Panc1 (cell line): Measurements from ENCODE around the gene SELENOI. TPM values are rescaled to one million over a fixed set of nuclear protein-coding genes. Genes with fewer than 3 reads are reported as not detected.

Source experiments
- ATAC-seq: fragments of 200-7000 bp; cut with Tn5 transposase; 2 replicates; pipeline ENCODE4 v1.9.1; 2020; ENCODE audit warnings: mild to moderate bottlenecking, moderate library complexity
- BruUV-seq: library from RNA; stranded (reverse); fragments of 400-500 nt; replicated peaks from 2 replicates; lab custom pipeline; 2021; lab: Mats Ljungman, UMichigan
- CTCF ChIA-PET: fragments of 300-600 bp; sonication (Branson Sonifier 250); formaldehyde crosslinking; loops from one replicate; lab custom pipeline; 2022; ENCODE audit warnings: antibody characterized with exemption; lab: Charles Lee
- POLR2A ChIA-PET: fragments of 300-600 bp; sonication (Branson Sonifier 250); formaldehyde crosslinking; loops from one replicate; lab custom pipeline; 2022; ENCODE audit warnings: antibody characterized with exemption; lab: Charles Lee
- DNase-seq: peaks from one replicate; pipeline ENCODE4 v3.0.0-alpha.2; 2010; ENCODE audit warnings: low read depth, low spot score
- H3K27ac ChIP-seq: 2 replicates; pipeline ENCODE4 v1.5.1; 2011; ENCODE audit warnings: mild to moderate bottlenecking, low read length, inconsistent platforms
- H3K27me3 ChIP-seq: fragments of 200-500 bp; sonication (Bioruptor generic); 2 replicates; pipeline ENCODE4 v1.6.0; 2014; ENCODE audit warnings: low read length, inconsistent platforms; ENCODE audit not compliant: control insufficient read depth, insufficient read depth
- H3K36me3 ChIP-seq: fragments of 200-500 bp; sonication (Bioruptor generic); 2 replicates; pipeline ENCODE4 v1.5.1; 2014; ENCODE audit warnings: inconsistent platforms, mild to moderate bottlenecking, low read length, moderate library complexity; ENCODE audit not compliant: control insufficient read depth, insufficient read depth
- H3K4me1 ChIP-seq: 2 replicates; pipeline ENCODE4 v1.5.1; 2011; ENCODE audit warnings: inconsistent platforms, mild to moderate bottlenecking, low read length, moderate library complexity; ENCODE audit not compliant: control insufficient read depth, insufficient read depth
- H3K4me3 ChIP-seq, 2 experiments: 2 replicates each; pipeline ENCODE4 v1.5.1; 2011 to 2012; ENCODE audit warnings: low read depth in 2 of 2, low read length in 2 of 2, mild to moderate bottlenecking in 2 of 2, inconsistent platforms in 1 of 2, moderate library complexity in 1 of 2
- H3K9me3 ChIP-seq: fragments of 200-500 bp; sonication (Bioruptor generic); 2 replicates; pipeline ENCODE4 v1.5.1; 2014; ENCODE audit warnings: low read depth, mild to moderate bottlenecking, inconsistent platforms, low read length, moderate library complexity; ENCODE audit not compliant: control insufficient read depth, insufficient read depth
- POLR2AphosphoS5 ChIP-seq: IDR thresholded peaks from 2 replicates; pipeline ENCODE4 v1.6.1; 2012; ENCODE audit warnings: mild to moderate bottlenecking, low read depth, low read length, moderate library complexity
- SIN3A ChIP-seq: IDR thresholded peaks from 2 replicates; pipeline ENCODE4 v1.6.1; 2012; ENCODE audit warnings: low read depth, mild to moderate bottlenecking, low read length, moderate library complexity, borderline replicate concordance; ENCODE audit not compliant: insufficient read depth
- TCF7L2 ChIP-seq: IDR thresholded peaks from 2 replicates; pipeline ENCODE4 v1.6.1; 2011; ENCODE audit warnings: mild to moderate bottlenecking, low read depth, low read length, inconsistent platforms
- in situ Hi-C: cut with HindIII; loops from 2 replicates; pipeline ENCODE4 v1.10.0; 2016; ENCODE audit warnings: low sequenced_read_pairs, low pct_unique_long_range_greater_than_20kb
- intact Hi-C: fragments of 100-400 bp; cut with micrococcal nuclease; formaldehyde crosslinking; loops from one replicate; pipeline ENCODE4 v1.10.0; 2022; ENCODE audit not compliant: unreplicated experiment
- total RNA-seq: library from RNA; stranded (reverse); gene quantifications from one replicate; pipeline ENCODE4 v1.2.1, GENCODE V29; 2021; ENCODE audit not compliant: unreplicated experiment
- TF ChIP-seq, protein P1 (sequence below), 2 experiments: IDR thresholded peaks; 2 replicates each; pipeline ENCODE4 v1.6.1; 2011 to 2012; ENCODE audit warnings: low read depth in 2 of 2, control low read depth in 1 of 2, low read length in 1 of 2, mild to moderate bottlenecking in 1 of 2, moderate library complexity in 1 of 2; ENCODE audit not compliant: insufficient read depth in 1 of 2
- TF ChIP-seq, protein P2 (sequence below): fragments of 450-650 bp; IDR thresholded peaks from 2 replicates; pipeline ENCODE4 v1.5.1; 2017; ENCODE audit warnings: mild to moderate bottlenecking

SELENOI gene
- total RNA-seq, 1 experiment from 2014 or later, result 28.5 TPM

- intact Hi-C loops (no loop called here), in situ Hi-C loops (no loop called here)
- DNase-seq (no peak), ATAC-seq (no peak)
- BruUV-seq, result no TSS peak
- Histone ChIP-seq H3K27ac (no peak overlapping the region), H3K4me1 (no peaks in the 10 kb centered on the region), H3K36me3 (peaks cover 4% of the 10 kb centered on the region; the same call in 1 of the 2 replicates), H3K9me3 (no peaks in the 10 kb centered on the region), H3K27me3 (no peaks in the 10 kb centered on the region), H3K4me3 (no peak overlapping the region)
- ChIA-PET POLR2A (interaction anchor here (0.6 kb wide), 1 partner anchor 662 kb away, joined by 6 read pairs; no protein-coding TSS in a partner anchor), CTCF (no interaction called here)
- no peak for TF ChIP-seq POLR2AphosphoS5
- TF ChIP-seq SIN3A, result no peak
These were observed 30.9 kb downstream of the SELENOI start for GRCh38 chr2:26376799-26377198.

GRCh38 chr2:26380281-26380680 is 34.3 kb downstream of the SELENOI start:
- Histone ChIP-seq H3K4me1 (no peaks in the 10 kb centered on the region), H3K9me3 (no peaks in the 10 kb centered on the region), H3K27me3 (no peaks in the 10 kb centered on the region), H3K4me3 (no peak overlapping the region), H3K27ac (no peak overlapping the region), H3K36me3 (no peaks in the 10 kb centered on the region; the same call in 1 of the 2 replicates)
- in situ Hi-C loops (no loop called here), intact Hi-C loops (no loop called here)
- TF ChIP-seq, protein P1, sequence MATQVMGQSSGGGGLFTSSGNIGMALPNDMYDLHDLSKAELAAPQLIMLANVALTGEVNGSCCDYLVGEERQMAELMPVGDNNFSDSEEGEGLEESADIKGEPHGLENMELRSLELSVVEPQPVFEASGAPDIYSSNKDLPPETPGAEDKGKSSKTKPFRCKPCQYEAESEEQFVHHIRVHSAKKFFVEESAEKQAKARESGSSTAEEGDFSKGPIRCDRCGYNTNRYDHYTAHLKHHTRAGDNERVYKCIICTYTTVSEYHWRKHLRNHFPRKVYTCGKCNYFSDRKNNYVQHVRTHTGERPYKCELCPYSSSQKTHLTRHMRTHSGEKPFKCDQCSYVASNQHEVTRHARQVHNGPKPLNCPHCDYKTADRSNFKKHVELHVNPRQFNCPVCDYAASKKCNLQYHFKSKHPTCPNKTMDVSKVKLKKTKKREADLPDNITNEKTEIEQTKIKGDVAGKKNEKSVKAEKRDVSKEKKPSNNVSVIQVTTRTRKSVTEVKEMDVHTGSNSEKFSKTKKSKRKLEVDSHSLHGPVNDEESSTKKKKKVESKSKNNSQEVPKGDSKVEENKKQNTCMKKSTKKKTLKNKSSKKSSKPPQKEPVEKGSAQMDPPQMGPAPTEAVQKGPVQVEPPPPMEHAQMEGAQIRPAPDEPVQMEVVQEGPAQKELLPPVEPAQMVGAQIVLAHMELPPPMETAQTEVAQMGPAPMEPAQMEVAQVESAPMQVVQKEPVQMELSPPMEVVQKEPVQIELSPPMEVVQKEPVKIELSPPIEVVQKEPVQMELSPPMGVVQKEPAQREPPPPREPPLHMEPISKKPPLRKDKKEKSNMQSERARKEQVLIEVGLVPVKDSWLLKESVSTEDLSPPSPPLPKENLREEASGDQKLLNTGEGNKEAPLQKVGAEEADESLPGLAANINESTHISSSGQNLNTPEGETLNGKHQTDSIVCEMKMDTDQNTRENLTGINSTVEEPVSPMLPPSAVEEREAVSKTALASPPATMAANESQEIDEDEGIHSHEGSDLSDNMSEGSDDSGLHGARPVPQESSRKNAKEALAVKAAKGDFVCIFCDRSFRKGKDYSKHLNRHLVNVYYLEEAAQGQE (IDR thresholded peaks at IDR 0.05; ENCODE audit: insufficient read depth in 1 of 2, low read depth in 2 of 2, low read length in 1 of 2), result no peak
- no peak for DNase-seq
- POLR2A ChIA-PET, result no interaction called here
- ATAC-seq, result no peak
- CTCF ChIA-PET, result no interaction called here
- no TSS peak for BruUV-seq

GRCh38 chr2:26382564-26382963 is 36.6 kb downstream of the SELENOI start:
- ChIA-PET CTCF (no interaction called here), POLR2A (no interaction called here)
- H3K9me3 ChIP-seq, result no peaks in the 10 kb centered on the region
- no peak overlapping the region for H3K27ac ChIP-seq
- no peak for DNase-seq
- peaks cover 8% of the 10 kb centered on the region; the same call in 1 of the 2 replicates for H3K36me3 ChIP-seq
- H3K27me3 ChIP-seq, result no peaks in the 10 kb centered on the region
- ATAC-seq, result no peak
- H3K4me3 ChIP-seq, result no peak overlapping the region
- H3K4me1 ChIP-seq, result no peaks in the 10 kb centered on the region
- BruUV-seq, result no TSS peak
- intact Hi-C loops, result no loop called here
- no peak for TF ChIP-seq TCF7L2
- TF ChIP-seq, protein P2, sequence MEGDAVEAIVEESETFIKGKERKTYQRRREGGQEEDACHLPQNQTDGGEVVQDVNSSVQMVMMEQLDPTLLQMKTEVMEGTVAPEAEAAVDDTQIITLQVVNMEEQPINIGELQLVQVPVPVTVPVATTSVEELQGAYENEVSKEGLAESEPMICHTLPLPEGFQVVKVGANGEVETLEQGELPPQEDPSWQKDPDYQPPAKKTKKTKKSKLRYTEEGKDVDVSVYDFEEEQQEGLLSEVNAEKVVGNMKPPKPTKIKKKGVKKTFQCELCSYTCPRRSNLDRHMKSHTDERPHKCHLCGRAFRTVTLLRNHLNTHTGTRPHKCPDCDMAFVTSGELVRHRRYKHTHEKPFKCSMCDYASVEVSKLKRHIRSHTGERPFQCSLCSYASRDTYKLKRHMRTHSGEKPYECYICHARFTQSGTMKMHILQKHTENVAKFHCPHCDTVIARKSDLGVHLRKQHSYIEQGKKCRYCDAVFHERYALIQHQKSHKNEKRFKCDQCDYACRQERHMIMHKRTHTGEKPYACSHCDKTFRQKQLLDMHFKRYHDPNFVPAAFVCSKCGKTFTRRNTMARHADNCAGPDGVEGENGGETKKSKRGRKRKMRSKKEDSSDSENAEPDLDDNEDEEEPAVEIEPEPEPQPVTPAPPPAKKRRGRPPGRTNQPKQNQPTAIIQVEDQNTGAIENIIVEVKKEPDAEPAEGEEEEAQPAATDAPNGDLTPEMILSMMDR, result no peak
- in situ Hi-C loops, result no loop called here
